Measurements from ENCODE around the gene FEZ2. TPM values are rescaled to one million over a fixed set of nuclear protein-coding genes. Genes with fewer than 3 reads are reported as not detected.

FEZ2 gene
- total RNA-seq, 3 donors from 2014 or later (not counting 1 experiment from before 2014, with no cell fraction given) = 25.9 to 41.7 (median 36.0) TPM

DNA sequence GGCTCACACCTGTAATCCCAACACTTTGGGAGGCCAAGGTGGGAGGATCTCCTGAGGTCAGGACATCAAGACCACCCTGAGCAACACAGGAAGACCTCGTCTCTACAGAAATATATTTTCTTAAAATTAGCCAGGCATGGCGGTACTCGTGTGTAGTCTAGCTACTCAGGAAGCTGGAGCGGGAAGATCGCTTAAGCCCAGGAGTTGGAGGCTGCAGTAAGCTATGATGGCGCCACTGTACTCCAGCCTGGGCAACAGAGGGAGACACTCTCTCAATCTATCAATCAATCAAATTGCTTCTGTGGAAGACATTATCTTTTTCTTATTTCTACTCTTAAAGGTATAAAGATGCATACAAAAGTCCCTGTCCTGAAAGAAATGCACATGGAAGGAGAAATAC is 11.3 kb downstream of the FEZ2 start:
- H3K27me3 Mint-ChIP-seq (ENCODE audit: low read depth in 2 of 2) = no peaks in the 10 kb centered on the region
- no peak overlapping the region for H3K4me3 Mint-ChIP-seq
- H3K9me3 Mint-ChIP-seq = no peaks in the 10 kb centered on the region
- H3K27ac ChIP-seq (ENCODE audit: low read length) = no peak overlapping the region
- no peaks in the 10 kb centered on the region for H3K9me3 ChIP-seq (ENCODE audit: control insufficient read depth, insufficient read depth, low read length)
- peaks cover 9% of the 10 kb centered on the region for H3K36me3 Mint-ChIP-seq
- DNase-seq (no peak), ATAC-seq (no peak)
- H3K27ac Mint-ChIP-seq = no peak overlapping the region
- H3K27me3 ChIP-seq (ENCODE audit: control insufficient read depth, insufficient read depth, low read length) = no peaks in the 10 kb centered on the region
- intact Hi-C loops (cut with micrococcal nuclease) = no loop called here
- WGBS (ENCODE audit: insufficient coverage) = 97% methylated on average over 6 of the region's 6 CpGs
- peaks cover 46% of the 10 kb centered on the region for H3K36me3 ChIP-seq (ENCODE audit: control insufficient read depth, insufficient read depth, low read length)
- peaks cover 12 to 22% of the 10 kb centered on the region in 2 donors for H3K4me1 Mint-ChIP-seq
- H3K4me3 ChIP-seq (ENCODE audit: low read length) = no peak overlapping the region
- H3K4me1 ChIP-seq (ENCODE audit: control insufficient read depth, insufficient read depth, low read length) = no peaks in the 10 kb centered on the region
- TF ChIP-seq, protein P1, sequence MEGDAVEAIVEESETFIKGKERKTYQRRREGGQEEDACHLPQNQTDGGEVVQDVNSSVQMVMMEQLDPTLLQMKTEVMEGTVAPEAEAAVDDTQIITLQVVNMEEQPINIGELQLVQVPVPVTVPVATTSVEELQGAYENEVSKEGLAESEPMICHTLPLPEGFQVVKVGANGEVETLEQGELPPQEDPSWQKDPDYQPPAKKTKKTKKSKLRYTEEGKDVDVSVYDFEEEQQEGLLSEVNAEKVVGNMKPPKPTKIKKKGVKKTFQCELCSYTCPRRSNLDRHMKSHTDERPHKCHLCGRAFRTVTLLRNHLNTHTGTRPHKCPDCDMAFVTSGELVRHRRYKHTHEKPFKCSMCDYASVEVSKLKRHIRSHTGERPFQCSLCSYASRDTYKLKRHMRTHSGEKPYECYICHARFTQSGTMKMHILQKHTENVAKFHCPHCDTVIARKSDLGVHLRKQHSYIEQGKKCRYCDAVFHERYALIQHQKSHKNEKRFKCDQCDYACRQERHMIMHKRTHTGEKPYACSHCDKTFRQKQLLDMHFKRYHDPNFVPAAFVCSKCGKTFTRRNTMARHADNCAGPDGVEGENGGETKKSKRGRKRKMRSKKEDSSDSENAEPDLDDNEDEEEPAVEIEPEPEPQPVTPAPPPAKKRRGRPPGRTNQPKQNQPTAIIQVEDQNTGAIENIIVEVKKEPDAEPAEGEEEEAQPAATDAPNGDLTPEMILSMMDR (IDR thresholded peaks at IDR 0.05) = no peak

DNA sequence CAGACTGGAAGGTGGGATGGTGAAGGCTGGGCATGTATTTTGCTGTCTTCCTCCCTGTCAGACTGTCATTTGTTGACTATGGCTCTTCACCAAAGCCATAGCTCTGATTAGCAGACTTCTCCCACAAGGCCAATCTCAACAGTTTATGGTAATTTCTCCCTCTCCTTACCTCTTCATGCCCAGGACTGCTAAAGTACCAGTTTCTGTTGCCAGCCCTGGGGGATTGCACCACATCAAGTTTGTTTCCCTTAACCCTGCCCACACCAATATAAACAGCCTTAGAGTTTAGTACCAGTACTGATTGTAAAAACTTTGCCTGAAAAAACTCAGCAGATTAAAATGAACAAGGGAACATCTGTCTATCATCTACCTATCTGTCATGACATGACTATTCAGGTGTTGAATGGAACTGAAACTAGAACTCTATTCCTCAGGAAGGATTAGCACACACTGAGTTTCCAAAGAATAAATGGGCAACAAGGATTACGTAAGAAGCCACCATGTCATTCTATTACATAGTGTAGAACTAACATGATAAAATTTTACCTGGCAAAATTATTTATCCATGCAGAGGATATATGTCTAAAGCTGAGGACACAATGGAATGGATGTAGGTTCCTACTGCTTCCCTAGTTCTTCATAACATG is 13.7 kb downstream of the FEZ2 start:
- peaks cover 63% of the 10 kb centered on the region for H3K36me3 ChIP-seq (ENCODE audit: control insufficient read depth, insufficient read depth, low read length)

DNA sequence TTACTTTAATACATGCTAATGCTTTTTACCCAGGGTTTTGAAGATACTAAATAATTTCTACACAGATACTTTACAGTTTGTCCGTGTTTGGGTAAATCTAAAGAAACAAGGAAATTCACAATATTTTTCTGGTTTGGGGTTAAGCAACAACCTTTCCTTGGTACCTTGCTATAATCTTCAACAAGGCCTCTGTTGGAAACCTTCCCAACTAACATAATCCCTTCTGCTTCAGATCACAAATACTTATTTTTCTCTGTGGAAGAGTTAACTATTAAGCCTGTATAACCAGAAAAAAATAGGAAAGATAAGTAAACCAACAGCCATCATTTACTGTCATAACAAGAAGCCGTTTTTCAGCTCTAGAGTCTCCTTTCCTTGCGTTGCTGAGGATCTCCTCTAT is 15.0 kb downstream of the FEZ2 start:
- no peaks in the 10 kb centered on the region for H3K27me3 Mint-ChIP-seq (ENCODE audit: low read depth in 2 of 2)
- no peak overlapping the region for H3K27ac ChIP-seq (ENCODE audit: low read length)
- WGBS (ENCODE audit: insufficient coverage) = 100% methylated on average over 3 of the region's 3 CpGs
- H3K4me3 ChIP-seq (ENCODE audit: low read length) = no peak overlapping the region
- intact Hi-C loops (cut with micrococcal nuclease) = no loop called here
- H3K4me1 Mint-ChIP-seq = peaks cover 0 to 12% of the 10 kb centered on the region in 2 donors
- ATAC-seq (no peak), DNase-seq (no peak)
- peaks cover 27% of the 10 kb centered on the region for H3K36me3 Mint-ChIP-seq
- no peaks in the 10 kb centered on the region for H3K4me1 ChIP-seq (ENCODE audit: control insufficient read depth, insufficient read depth, low read length)
- TF ChIP-seq, protein P1 (IDR thresholded peaks at IDR 0.05) = no peak
- no peak overlapping the region for H3K27ac Mint-ChIP-seq
- no peaks in the 10 kb centered on the region for H3K27me3 ChIP-seq (ENCODE audit: control insufficient read depth, insufficient read depth, low read length)
- no peaks in the 10 kb centered on the region for H3K9me3 Mint-ChIP-seq
- no peaks in the 10 kb centered on the region for H3K9me3 ChIP-seq (ENCODE audit: control insufficient read depth, insufficient read depth, low read length)
- peaks cover 67% of the 10 kb centered on the region for H3K36me3 ChIP-seq (ENCODE audit: control insufficient read depth, insufficient read depth, low read length)
- no peak overlapping the region for H3K4me3 Mint-ChIP-seq

More for the DNA sequence above, 13.7 kb downstream of the FEZ2 start:
- TF ChIP-seq, protein P1 (IDR thresholded peaks at IDR 0.05) = no peak
- Histone ChIP-seq H3K4me1 (ENCODE audit: control insufficient read depth, insufficient read depth, low read length) (no peaks in the 10 kb centered on the region), H3K9me3 (ENCODE audit: control insufficient read depth, insufficient read depth, low read length) (no peaks in the 10 kb centered on the region), H3K4me3 (ENCODE audit: low read length) (no peak overlapping the region), H3K27ac (ENCODE audit: low read length) (no peak overlapping the region), H3K27me3 (ENCODE audit: control insufficient read depth, insufficient read depth, low read length) (no peaks in the 10 kb centered on the region)
- Mint-ChIP-seq H3K4me3 (no peak overlapping the region), H3K4me1 (peaks cover 4 to 12% of the 10 kb centered on the region in 2 donors), H3K27me3 (ENCODE audit: low read depth in 2 of 2) (no peaks in the 10 kb centered on the region), H3K27ac (no peak overlapping the region), H3K9me3 (no peaks in the 10 kb centered on the region), H3K36me3 (peaks cover 16% of the 10 kb centered on the region)
- intact Hi-C loops (cut with micrococcal nuclease) = no loop called here
- WGBS (ENCODE audit: insufficient coverage) = no CpG with 5 or more reads among the region's 1 CpG
- no peak for ATAC-seq
- DNase-seq = no peak

DNA sequence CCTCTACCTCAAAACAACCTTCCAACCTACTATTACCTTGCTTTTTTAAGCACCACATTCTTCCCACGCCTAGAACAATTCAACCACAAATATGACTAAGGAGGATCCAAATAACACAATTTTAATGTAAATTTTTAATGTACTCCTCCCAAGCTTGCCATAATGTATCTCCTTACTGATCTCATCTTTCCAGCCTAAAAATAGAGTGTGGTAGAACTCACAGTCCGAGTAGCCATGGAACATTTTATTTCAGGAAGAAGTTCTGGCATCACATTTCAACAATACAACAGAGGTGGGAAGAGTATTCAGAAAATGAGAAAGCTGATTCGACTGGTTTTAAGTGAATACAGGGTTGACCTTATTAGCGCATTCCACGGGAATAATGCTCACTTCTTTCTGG is 15.4 kb downstream of the FEZ2 start:
- intact Hi-C loops (cut with micrococcal nuclease) = no loop called here
- no peaks in the 10 kb centered on the region for H3K9me3 ChIP-seq (ENCODE audit: control insufficient read depth, insufficient read depth, low read length)
- H3K36me3 Mint-ChIP-seq = peaks cover 31% of the 10 kb centered on the region
- TF ChIP-seq, protein P1 (IDR thresholded peaks at IDR 0.05) = no peak
- H3K27me3 Mint-ChIP-seq (ENCODE audit: low read depth in 2 of 2) = no peaks in the 10 kb centered on the region
- H3K9me3 Mint-ChIP-seq = no peaks in the 10 kb centered on the region
- peaks cover 0 to 12% of the 10 kb centered on the region in 2 donors for H3K4me1 Mint-ChIP-seq
- no peaks in the 10 kb centered on the region for H3K27me3 ChIP-seq (ENCODE audit: control insufficient read depth, insufficient read depth, low read length)
- ATAC-seq (no peak), DNase-seq (no peak)
- H3K27ac ChIP-seq (ENCODE audit: low read length) = no peak overlapping the region
- H3K4me3 Mint-ChIP-seq = no peak overlapping the region
- H3K27ac Mint-ChIP-seq = no peak overlapping the region
- H3K36me3 ChIP-seq (ENCODE audit: control insufficient read depth, insufficient read depth, low read length) = peaks cover 72% of the 10 kb centered on the region
- no peaks in the 10 kb centered on the region for H3K4me1 ChIP-seq (ENCODE audit: control insufficient read depth, insufficient read depth, low read length)
- no peak overlapping the region for H3K4me3 ChIP-seq (ENCODE audit: low read length)
- whole genome bisulfite sequencing (ENCODE audit: insufficient coverage) = 100% methylated on average over 3 of the region's 5 CpGs

All from natural killer cell (primary cell).